GM18508 (cell line): ENCODE data around the gene PIH1D1.
"Not testable (repeated sequence)": the region's sequence is repeated elsewhere in the genome, so short reads cannot be mapped to it uniquely, and the experiment has no call there.

Experiments used
- ATAC-seq: cut with Tn5 transposase; IDR thresholded peaks from one replicate; pipeline ENCODE4 v1.9.1; 2021; ENCODE audit warnings: moderate number of reproducible peaks; ENCODE audit not compliant: insufficient read depth, unreplicated experiment

Gene PIH1D1

GRCh38 chr19:49486232-49486631, 34.6 kb upstream of the PIH1D1 start:
- no peak for ATAC-seq

DNA sequence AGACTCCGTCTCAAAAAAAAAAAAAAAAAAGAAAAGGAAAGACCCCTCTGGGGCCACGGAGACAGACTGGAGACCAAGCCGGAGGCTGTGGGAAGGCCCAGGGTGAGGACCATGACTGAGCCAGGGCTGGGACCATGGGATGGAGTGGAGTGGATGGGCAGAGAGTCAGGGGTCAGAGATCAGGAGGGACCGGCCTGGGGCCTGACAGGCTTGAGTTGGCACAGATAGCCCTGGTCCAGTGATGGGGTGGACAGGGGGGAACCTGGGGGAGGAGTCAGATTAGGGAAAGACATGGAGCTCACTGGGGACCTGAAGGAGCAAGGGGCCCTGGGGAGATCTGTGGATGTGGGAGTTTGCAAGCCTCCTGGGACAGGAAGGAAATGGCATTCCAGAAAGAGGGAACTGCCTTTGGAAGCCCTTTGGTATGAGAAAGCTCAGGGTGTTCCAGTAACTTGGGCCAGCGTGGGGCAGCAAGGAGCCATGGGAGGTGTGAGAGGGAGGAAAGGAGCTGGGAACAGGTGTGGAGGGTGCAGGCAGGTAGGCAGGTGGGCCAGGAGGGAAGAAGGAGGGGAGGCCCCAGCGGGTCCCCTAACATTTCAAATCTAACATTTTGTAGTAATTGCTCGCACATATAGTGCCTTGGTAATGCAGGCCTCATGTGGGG, 29.5 kb upstream of the PIH1D1 start:
- no peak for ATAC-seq

- ATAC-seq = no peak
Measured at GRCh38 chr19:49479975-49480628, 28.5 kb upstream of the PIH1D1 start.

- no peak for ATAC-seq
Measured at GRCh38 chr19:49475995-49476880, 24.6 kb upstream of the PIH1D1 start.

DNA sequence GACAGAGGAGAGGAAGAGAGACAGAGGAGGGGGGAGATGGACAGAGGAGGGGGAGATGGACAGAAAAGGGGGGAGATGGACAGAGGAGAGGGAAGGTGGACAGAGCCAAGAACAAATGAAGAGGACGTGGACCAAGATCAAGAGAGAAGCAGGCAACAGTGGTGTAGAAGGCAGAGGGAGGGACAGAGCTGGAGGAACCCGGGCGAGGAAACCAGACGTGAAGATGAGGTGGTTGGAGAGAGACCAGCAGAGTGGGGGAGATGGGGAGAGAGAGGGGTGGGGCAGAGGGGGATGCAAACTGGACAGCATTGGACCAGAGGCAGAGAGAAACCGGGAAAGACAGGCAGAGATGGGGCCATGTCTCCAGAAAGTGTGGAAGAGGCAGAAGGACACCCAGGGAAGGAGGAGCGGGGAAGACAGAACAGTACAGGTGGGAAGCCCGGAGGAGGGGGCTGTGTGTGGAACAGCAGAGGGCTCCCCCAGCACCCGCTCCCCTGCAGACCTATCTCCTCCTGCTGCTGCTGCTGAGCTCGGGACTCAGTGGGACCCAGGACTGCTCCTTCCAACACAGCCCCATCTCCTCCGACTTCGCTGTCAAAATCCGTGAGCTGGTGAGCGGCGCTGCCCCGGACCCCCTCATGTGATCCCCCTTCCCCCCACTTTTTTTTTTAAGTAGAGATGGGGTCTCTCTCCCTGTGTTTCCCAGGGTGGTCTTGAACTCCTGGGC, 23.7 kb upstream of the PIH1D1 start:
- no peak for ATAC-seq

DNA sequence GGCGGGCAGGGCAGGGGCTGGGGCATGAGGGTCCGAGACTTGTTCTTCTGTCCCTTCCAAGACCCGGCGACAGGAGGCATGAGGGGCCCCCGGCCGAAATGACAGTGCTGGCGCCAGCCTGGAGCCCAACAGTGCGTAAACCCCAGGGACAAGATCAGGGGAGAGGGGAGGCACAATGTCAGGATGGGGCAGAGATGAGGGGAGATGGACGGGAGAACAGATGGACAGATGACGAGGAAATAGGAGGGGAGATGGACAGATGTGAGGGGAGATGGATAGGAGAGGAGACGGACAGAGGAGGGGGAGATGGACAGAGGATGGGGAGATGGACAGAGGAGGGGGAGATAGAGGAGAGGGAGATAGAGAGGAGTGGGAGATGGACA, 22.9 kb upstream of the PIH1D1 start:
- no peak for ATAC-seq

- ATAC-seq = no peak
Measured at GRCh38 chr19:49473868-49474541, 22.4 kb upstream of the PIH1D1 start, which contains the start of gene FLT3LG. Gene FLT3LG (plus strand): TSS chr19:49474215. CDS start chr19:49474640, 425 bp downstream.

DNA sequence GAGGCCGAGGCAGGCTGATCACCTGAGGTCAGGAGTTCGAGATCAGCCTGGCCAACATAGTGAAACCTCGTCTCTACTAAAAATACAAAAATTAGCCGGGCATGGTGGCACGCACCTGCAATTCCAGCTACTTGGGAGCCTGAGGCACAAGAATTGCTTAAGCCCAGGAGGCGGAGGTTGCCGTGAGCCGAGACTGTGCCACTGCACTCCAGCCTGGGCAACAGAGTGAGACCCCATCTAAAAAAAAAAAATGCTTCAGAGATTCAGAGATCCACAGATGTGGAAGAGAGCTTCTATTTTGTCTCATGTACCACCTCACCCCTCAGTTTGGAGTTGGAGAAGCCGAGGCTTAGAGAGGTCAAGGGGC, 21.9 kb upstream of the PIH1D1 start:
- ATAC-seq = not testable (repeated sequence)

DNA sequence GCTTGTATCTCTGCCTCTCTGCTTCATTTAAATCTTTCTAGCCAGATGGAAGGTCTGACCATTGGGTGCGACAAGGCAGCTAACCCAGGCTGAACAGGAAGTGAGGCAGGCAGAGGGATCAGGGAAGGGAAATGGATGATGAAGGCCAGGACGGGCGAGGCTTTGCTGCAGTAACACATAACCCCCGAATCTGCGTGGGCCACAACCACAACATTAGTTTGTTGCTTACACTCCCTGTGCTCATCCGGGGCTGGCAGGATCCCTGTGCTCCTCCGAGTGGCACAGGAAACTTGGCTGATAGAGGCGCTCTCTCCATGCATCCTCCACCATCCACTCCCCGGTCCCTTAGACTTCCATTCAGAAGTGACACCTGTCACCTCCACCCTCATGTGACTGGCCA, 21.3 kb upstream of the PIH1D1 start:
- ATAC-seq = no peak

DNA sequence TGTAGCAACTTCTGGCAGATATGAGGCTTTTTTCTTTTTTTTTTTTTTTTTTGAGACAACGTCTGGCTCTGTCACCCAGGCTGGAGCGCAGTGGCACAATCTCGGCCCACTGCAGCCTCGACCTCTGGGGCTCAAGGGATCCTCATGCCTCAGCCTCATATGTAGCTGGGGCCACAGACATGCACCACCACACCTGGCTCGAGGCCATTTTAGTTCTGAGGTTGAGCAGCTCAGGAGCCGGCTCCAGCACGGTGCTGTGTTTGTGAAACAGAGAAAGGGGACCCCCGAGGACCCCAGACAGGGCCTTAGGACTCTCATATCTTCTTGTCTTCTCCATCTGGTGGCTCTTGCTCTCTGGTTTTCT, 19.0 kb upstream of the PIH1D1 start:
- ATAC-seq = no peak

- ATAC-seq = no peak
Measured at GRCh38 chr19:49469828-49470614, 18.4 kb upstream of the PIH1D1 start.

DNA sequence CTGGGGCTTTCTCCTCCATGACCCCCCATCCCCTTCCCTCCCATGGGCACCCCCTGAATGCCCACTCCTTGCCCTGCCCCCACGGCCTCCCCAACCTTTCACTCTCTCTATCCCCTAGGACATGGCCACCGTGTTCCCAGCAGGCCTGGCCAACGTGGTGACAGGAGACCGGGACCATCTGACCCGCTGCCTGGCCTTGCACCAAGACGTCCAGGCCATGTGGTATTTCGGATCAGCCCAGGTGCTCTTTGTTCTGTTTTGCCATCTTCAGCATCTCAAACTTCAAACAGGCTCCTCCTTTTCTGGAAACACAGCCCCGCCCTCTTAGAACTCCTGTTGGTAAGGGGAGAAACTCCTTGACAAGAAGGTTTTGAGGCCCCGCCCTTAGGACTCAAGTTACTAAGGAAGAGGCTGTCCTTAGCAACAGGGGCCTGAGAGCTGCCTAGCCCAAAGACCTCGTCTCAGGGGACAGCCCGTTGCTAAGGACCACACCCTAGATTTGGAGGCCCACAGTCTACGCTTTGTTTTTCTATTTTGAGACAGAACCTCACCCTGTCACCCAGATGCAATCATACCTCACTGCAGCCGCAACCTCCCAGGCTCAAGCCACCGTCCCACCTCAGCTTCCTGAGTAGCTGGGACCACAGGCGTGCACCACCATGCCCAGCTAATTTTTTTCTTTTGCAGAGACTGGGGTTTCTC, 17.3 kb upstream of the PIH1D1 start:
- no peak for ATAC-seq

DNA sequence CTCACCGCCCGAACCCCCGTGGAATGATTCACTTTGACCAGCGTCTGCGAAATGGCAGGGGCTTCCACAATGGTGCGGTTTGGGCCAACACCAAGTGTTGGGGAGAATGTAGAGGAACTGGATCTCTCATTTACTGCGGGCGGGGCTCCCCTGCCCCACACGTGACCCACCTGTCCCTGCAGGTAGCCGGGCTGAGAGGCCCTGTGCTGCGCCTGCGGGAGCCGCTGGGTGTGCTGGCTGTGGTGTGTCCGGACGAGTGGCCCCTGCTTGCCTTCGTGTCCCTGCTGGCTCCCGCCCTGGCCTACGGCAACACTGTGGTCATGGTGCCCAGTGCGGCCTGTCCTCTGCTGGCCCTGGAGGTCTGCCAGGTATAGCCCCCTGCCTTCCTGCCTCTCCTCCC, 16.6 kb upstream of the PIH1D1 start:
- no peak for ATAC-seq

DNA sequence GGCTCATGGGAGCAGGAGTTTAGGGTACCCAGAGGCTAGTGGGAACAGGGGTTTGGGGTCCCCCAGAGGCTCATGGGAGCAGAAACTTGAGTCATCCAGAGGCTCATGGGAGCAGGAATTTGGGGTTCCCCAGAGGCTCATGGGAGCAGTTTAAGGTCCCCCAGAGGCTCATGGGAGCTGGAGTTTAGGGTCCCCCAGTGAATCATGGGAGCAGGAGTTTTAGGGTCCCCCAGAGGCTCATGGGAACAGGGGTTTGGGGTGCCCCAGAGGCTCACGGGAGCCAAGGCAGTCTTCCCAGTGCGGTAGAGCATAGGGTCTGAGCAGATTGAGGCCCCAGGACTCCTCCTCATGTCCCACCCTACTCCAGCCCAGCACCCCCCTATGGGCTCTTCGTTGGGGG, 13.8 kb upstream of the PIH1D1 start:
- no peak for ATAC-seq

GRCh38 chr19:49463960-49464740, 12.5 kb upstream of the PIH1D1 start:
- ATAC-seq = no peak

GRCh38 chr19:49462492-49462891, 10.9 kb upstream of the PIH1D1 start:
- ATAC-seq = no peak

DNA sequence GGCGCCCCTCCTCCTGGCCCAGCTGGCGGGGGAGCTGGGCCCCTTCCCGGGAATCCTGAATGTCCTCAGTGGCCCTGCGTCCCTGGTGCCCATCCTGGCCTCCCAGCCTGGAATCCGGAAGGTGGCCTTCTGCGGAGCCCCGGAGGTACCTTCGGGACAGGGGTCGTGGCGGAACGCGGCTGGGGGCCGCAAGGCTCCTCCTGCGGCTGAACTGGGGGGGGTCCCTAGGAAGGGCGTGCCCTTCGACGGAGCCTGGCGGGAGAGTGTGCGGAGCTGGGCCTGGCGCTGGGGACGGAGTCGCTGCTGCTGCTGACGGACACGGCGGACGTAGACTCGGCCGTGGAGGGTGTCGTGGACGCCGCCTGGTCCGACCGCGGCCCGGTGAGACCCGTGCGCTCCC, 10.0 kb upstream of the PIH1D1 start:
- ATAC-seq = no peak

- not testable (repeated sequence) for ATAC-seq
Measured at GRCh38 chr19:49461130-49461529, 9.5 kb upstream of the PIH1D1 start.
